GM12878 (cell line): Measurements from ENCODE around the gene RIPPLY3. TPM values are rescaled to one million over a fixed set of nuclear protein-coding genes. Genes with fewer than 3 reads are reported as not detected.
A peak's percentile ranks its signal among the peaks of the same experiment; 100 is the strongest.

ENCODE experiments used
- ATAC-seq: fragments of 200-7000 bp; cut with Tn5 transposase; 3 replicates; pipeline ENCODE4 v1.9.1; 2020; ENCODE audit warnings: mild to moderate bottlenecking, moderate library complexity
- BruUV-seq: library from RNA; stranded (reverse); fragments of 400-500 nt; replicated peaks from 2 replicates; lab custom pipeline; 2021; lab: Mats Ljungman, UMichigan
- CTCF ChIA-PET: fragments of 300-600 bp; sonication (Branson Sonifier 250); formaldehyde crosslinking; extraction: SDS; loops from one replicate; lab custom pipeline; 2021; ENCODE audit warnings: inconsistent platforms; lab: Yijun Ruan, JAX
- POLR2A ChIA-PET: fragments of 350-600 bp; formaldehyde crosslinking; extraction: SDS; loops from one replicate; lab custom pipeline; 2021; ENCODE audit warnings: inconsistent platforms; lab: Charles Lee
- RAD21 ChIA-PET: fragments of 300-600 bp; sonication (Branson Sonifier 250); formaldehyde crosslinking; loops from one replicate; lab custom pipeline; 2023; ENCODE audit warnings: antibody characterized with exemption; ENCODE audit not compliant: unreplicated experiment; lab: Charles Lee
- SMC1A ChIA-PET: fragments of 300-600 bp; sonication (Branson Sonifier 250); formaldehyde crosslinking; loops from one replicate; lab custom pipeline; 2023; ENCODE audit not compliant: unreplicated experiment, uncharacterized antibody; lab: Charles Lee
- DNase-seq: peaks from one replicate; pipeline ENCODE4 v3.0.0-alpha.2; 2011; ENCODE audit warnings: low read depth, low spot score
- FAIRE-seq: peaks from 3 replicates; lab custom pipeline; 2011; peaks lifted over from hg19 to GRCh38; lab: Jason Lieb, UNC
- H2AFZ ChIP-seq: 2 replicates; pipeline ENCODE4 v1.6.0; 2011; ENCODE audit warnings: low read depth, low read length, control low read depth; ENCODE audit not compliant: control insufficient read depth
- H3K27ac ChIP-seq: 2 replicates; pipeline ENCODE4 v1.5.1; 2011; ENCODE audit warnings: control low read depth; ENCODE audit not compliant: control insufficient read depth, insufficient read depth
- H3K27me3 ChIP-seq, 2 experiments: replicated peaks in 1 of 2; 2 replicates each; pipeline versions ENCODE4 v1.6.0 to v1.6.1; 2011; ENCODE audit warnings: low read length in 1 of 2; ENCODE audit not compliant: control insufficient read depth in 2 of 2, insufficient read depth in 2 of 2
- H3K36me3 ChIP-seq, 2 experiments: 2 replicates each; pipeline ENCODE4 v1.5.1; 2011; ENCODE audit warnings: low read length in 1 of 2; ENCODE audit not compliant: control insufficient read depth in 2 of 2, insufficient read depth in 2 of 2
- H3K4me1 ChIP-seq: 2 replicates; pipeline ENCODE4 v1.6.1; 2011; ENCODE audit warnings: mild to moderate bottlenecking, low read length, moderate library complexity, mixed read lengths; ENCODE audit not compliant: control insufficient read depth, insufficient read depth
- H3K4me2 ChIP-seq: 2 replicates; pipeline ENCODE4 v1.6.0; 2011; ENCODE audit warnings: control low read depth; ENCODE audit not compliant: control insufficient read depth, insufficient read depth
- H3K4me3 ChIP-seq: fragments of 200-600 bp; sonication (generic); 2 replicates; pipeline ENCODE4 v1.5.1; 2016
- H3K79me2 ChIP-seq: 2 replicates; pipeline ENCODE4 v1.6.0; 2011; ENCODE audit warnings: low read length; ENCODE audit not compliant: control insufficient read depth, insufficient read depth
- H3K9ac ChIP-seq: 2 replicates; pipeline ENCODE4 v1.8.0; 2011; ENCODE audit warnings: low read length, control low read depth, mixed read lengths; ENCODE audit not compliant: control insufficient read depth, insufficient read depth
- H3K9me3 ChIP-seq: replicated peaks from 3 replicates; pipeline ENCODE4 v1.5.1; 2011; ENCODE audit warnings: mild to moderate bottlenecking, low read length; ENCODE audit not compliant: control insufficient read depth, insufficient read depth
- H4K20me1 ChIP-seq: 2 replicates; pipeline ENCODE4 v1.6.0; 2011; ENCODE audit not compliant: control insufficient read depth, insufficient read depth
- ATF7 ChIP-seq: fragments of 450-650 bp; IDR thresholded peaks from 2 replicates; pipeline ENCODE4 v1.6.1; 2016; ENCODE audit warnings: low read depth, mild to moderate bottlenecking
- BRCA1 ChIP-seq: IDR thresholded peaks from 2 replicates; pipeline ENCODE4 v1.6.1; 2011; ENCODE audit warnings: low read depth, low read length, improper control_type of control experiment
- CHD2 ChIP-seq: IDR thresholded peaks from 2 replicates; pipeline ENCODE4 v1.6.1; 2011; ENCODE audit warnings: low read depth, low read length, improper control_type of control experiment, borderline replicate concordance
- CHD4 ChIP-seq: fragments of 200-600 bp; sonication (generic); IDR thresholded peaks from 2 replicates; pipeline ENCODE4 v1.6.1; 2016; ENCODE audit warnings: mild to moderate bottlenecking
- CREB1 ChIP-seq: IDR thresholded peaks from 2 replicates; pipeline ENCODE4 v1.6.1; 2012; ENCODE audit warnings: low read depth, mild to moderate bottlenecking, inconsistent platforms
- CREM ChIP-seq: IDR thresholded peaks from 2 replicates; pipeline ENCODE4 v1.6.1; 2014; ENCODE audit warnings: antibody characterized with exemption, low read depth
- JUNB ChIP-seq: IDR thresholded peaks from 2 replicates; pipeline ENCODE4 v1.6.1; 2016; ENCODE audit warnings: antibody characterized with exemption, mild to moderate bottlenecking
- MEF2A ChIP-seq: IDR thresholded peaks from 2 replicates; pipeline ENCODE4 v1.6.1; 2011; ENCODE audit warnings: low read depth, mild to moderate bottlenecking, low read length, moderate library complexity; ENCODE audit not compliant: insufficient read depth
- MTA3 ChIP-seq: IDR thresholded peaks from 2 replicates; pipeline ENCODE4 v1.6.1; 2012; ENCODE audit warnings: low read length, inconsistent platforms, borderline replicate concordance
- NFYB ChIP-seq: IDR thresholded peaks from 2 replicates; pipeline ENCODE4 v1.6.1; 2011; ENCODE audit warnings: low read depth, mild to moderate bottlenecking, low read length, improper control_type of control experiment, moderate library complexity; ENCODE audit not compliant: insufficient read depth
- NR2F1 ChIP-seq: fragments of 450-650 bp; conservative IDR thresholded peaks from 2 replicates; pipeline ENCODE4 v1.6.1; 2017; ENCODE audit warnings: mild to moderate bottlenecking
- POLR2AphosphoS5 ChIP-seq: IDR thresholded peaks from 2 replicates; pipeline ENCODE4 v1.6.1; 2011; ENCODE audit warnings: mild to moderate bottlenecking, low read length, inconsistent platforms
- RAD21 ChIP-seq: IDR thresholded peaks from 2 replicates; pipeline ENCODE4 v1.6.1; 2011; ENCODE audit warnings: mild to moderate bottlenecking, low read depth, low read length, moderate library complexity; ENCODE audit not compliant: insufficient read depth
- RUNX3 ChIP-seq: IDR thresholded peaks from 2 replicates; pipeline ENCODE4 v1.6.1; 2012; ENCODE audit warnings: low read length, inconsistent platforms
- SREBF1 ChIP-seq: IDR thresholded peaks from 2 replicates; pipeline ENCODE4 v1.6.1; 2012; ENCODE audit warnings: mild to moderate bottlenecking, low read length
- TCF7 ChIP-seq: IDR thresholded peaks from 2 replicates; pipeline ENCODE4 v1.6.1; 2014; ENCODE audit warnings: antibody characterized with exemption, borderline replicate concordance
- WGBS: methylation state at CpG from one replicate; pipeline ENCODE4 v1.1.6; 2016; ENCODE audit warnings: low lambda C conversion rate; ENCODE audit not compliant: insufficient replicate concordance, insufficient coverage; ENCODE audit errors: missing lambda C conversion rate; 5-methylcytosine and 5-hydroxymethylcytosine counted together
- in situ Hi-C: fragments of 300-500 bp; cut with MboI; formaldehyde crosslinking; loops from 9 replicates; pipeline ENCODE4 v1.14.3; 2018; ENCODE audit warnings: mixed read lengths
- intact Hi-C: fragments of 100-400 bp; cut with micrococcal nuclease; formaldehyde crosslinking; loops from one replicate; pipeline ENCODE4 v1.14.2; 2022; ENCODE audit not compliant: unreplicated experiment
- polyA plus RNA-seq, 11 experiments: library from polyadenylated mRNA; depleted of rRNA in 4 of 11; unstranded in 6 of 11; stranded (reverse) in 5 of 11; fragments of >200 nt; fragmentation: Nextera tagmentation in 4 of 11; fragmentation: Illumina TruSeq in 1 of 11; extraction: Ambion mirVana in 4 of 11; extraction: Trizol in 1 of 11; gene quantifications; 1 replicate in 1 of 11; 2 replicates in 10 of 11; pipeline versions ENCODE4 v1.2.1 to v1.2.3, GENCODE V29; 2011 to 2016; ENCODE audit warnings: inconsistent platforms in 2 of 11, missing spikeins in 2 of 11, low read depth in 1 of 11
- total RNA-seq, 4 experiments: library from RNA; depleted of rRNA in 3 of 4; stranded (reverse); fragments of >200 nt in 3 of 4; fragmentation: Illumina TruSeq in 1 of 4; extraction: Trizol in 1 of 4; gene quantifications; 2 replicates each; pipeline versions ENCODE4 v1.2.1 to v1.2.3, GENCODE V29; 2013 to 2021
- TF ChIP-seq, protein P1 (sequence below): IDR thresholded peaks from 2 replicates; pipeline ENCODE4 v1.6.1; 2012; ENCODE audit warnings: low read depth, low read length, improper control_type of control experiment

RIPPLY3 gene
- total and polyA plus RNA-seq, 10 of the 15 experiments (the other 5 are each of a cell fraction or from before 2014, with no cell fraction given) = not detected

GRCh38 chr21:36973986-36974850 lies 32.3 kb upstream of the RIPPLY3 start:
- no peak overlapping the region for H3K27ac ChIP-seq
- peak; percentile 20; the same call in 2 of the 3 replicates for ATAC-seq
- 86% methylated on average over 14 of the region's 14 CpGs for WGBS

DNA sequence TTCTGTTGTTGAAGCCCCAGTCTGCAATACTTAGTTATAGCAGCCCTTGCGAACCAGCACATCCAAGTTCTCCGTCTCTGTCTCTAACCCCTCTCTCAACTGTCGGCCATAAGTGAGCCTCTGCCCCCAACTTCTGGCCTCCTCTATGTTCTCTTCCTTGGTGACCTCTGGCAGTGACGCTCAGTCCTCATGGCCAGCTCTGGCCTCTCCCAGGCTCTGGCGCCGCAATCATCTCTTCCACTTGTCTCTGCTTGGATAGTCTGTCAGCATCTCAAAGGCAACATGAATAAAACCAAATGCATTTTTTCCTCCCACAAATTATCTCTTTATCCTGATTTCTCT lies 31.7 kb upstream of the RIPPLY3 start:
- no peaks in the 10 kb centered on the region for H3K9me3 ChIP-seq
- no peak overlapping the region for H2AFZ ChIP-seq
- no peak overlapping the region for H3K4me2 ChIP-seq
- no TSS peak for BruUV-seq
- ChIA-PET POLR2A (no interaction called here), CTCF (interaction anchor here (6.5 kb wide), 1 partner anchor 17 kb away, joined by 94 read pairs; no protein-coding TSS in a partner anchor), RAD21 (no interaction called here), SMC1A (interaction anchor here (1.2 kb wide), 1 partner anchor 46 kb away, joined by 3 read pairs; no protein-coding TSS in a partner anchor)
- H3K4me3 ChIP-seq = no peak overlapping the region
- no peak for FAIRE-seq
- TF ChIP-seq RAD21 (no peak), NR2F1 (no peak), SREBF1 (no peak), POLR2AphosphoS5 (no peak), RUNX3 (no peak), ATF7 (no peak), TCF7 (no peak), CREB1 (no peak), BRCA1 (no peak), MEF2A (no peak), CHD4 (no peak), MTA3 (no peak), CREM (no peak), CHD2 (no peak)
- TF ChIP-seq, protein P1, sequence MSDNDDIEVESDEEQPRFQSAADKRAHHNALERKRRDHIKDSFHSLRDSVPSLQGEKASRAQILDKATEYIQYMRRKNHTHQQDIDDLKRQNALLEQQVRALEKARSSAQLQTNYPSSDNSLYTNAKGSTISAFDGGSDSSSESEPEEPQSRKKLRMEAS = no peak
- H4K20me1 ChIP-seq = no peaks in the 10 kb centered on the region
- no peaks in the 10 kb centered on the region for H3K36me3 ChIP-seq
- DNase-seq = no peak
- no peak overlapping the region for H3K9ac ChIP-seq
- intact Hi-C loops (loop anchor here (5.0 kb wide), 1 partner anchor 102 kb away; no protein-coding TSS in a partner anchor), in situ Hi-C loops (no loop called here)
- H3K27me3 ChIP-seq = no peaks in the 10 kb centered on the region
- no peak overlapping the region for H3K27ac ChIP-seq
- ATAC-seq = no peak
- H3K4me1 ChIP-seq = peaks cover 9% of the 10 kb centered on the region
- no peaks in the 10 kb centered on the region for H3K79me2 ChIP-seq
- WGBS = 87% methylated on average over 6 of the region's 6 CpGs

More at GRCh38 chr21:36973986-36974850, 32.3 kb upstream of the RIPPLY3 start:
- intact Hi-C loops = no loop called here
- in situ Hi-C loops = no loop called here
- H3K9me3 ChIP-seq = no peaks in the 10 kb centered on the region
- RAD21 ChIA-PET = no interaction called here
- no peak overlapping the region for H3K4me3 ChIP-seq
- no peak for TF ChIP-seq NFYB
- TF ChIP-seq ATF7 = peak; percentile 49
- TF ChIP-seq CREB1 = peak; percentile 49
- TF ChIP-seq JUNB = 0 out of 2 replicates have a peak, but pooled peaks have one; percentile 14
- TF ChIP-seq, all 136 proteins: peak for 3
- peaks cover 9% of the 10 kb centered on the region for H3K4me1 ChIP-seq
- no peak overlapping the region for H2AFZ ChIP-seq
- no peaks in the 10 kb centered on the region for H3K79me2 ChIP-seq
- no peak overlapping the region for H3K9ac ChIP-seq
- CTCF ChIA-PET = interaction anchor here (6.5 kb wide), 1 partner anchor 17 kb away, joined by 94 read pairs; no protein-coding TSS in a partner anchor
- no peak for FAIRE-seq
- no peak for DNase-seq
- no peak overlapping the region for H3K4me2 ChIP-seq
- SMC1A ChIA-PET = interaction anchor here (1.1 kb wide), 1 partner anchor 16 kb away, joined by 3 read pairs; no protein-coding TSS in a partner anchor
- no peaks in the 10 kb centered on the region for H4K20me1 ChIP-seq
- no peaks in the 10 kb centered on the region for H3K27me3 ChIP-seq
- BruUV-seq = no TSS peak
- H3K36me3 ChIP-seq = no peaks in the 10 kb centered on the region
- POLR2A ChIA-PET = no interaction called here
